Measurements from ENCODE around the gene ZBTB38.

ZBTB38 gene

DNA sequence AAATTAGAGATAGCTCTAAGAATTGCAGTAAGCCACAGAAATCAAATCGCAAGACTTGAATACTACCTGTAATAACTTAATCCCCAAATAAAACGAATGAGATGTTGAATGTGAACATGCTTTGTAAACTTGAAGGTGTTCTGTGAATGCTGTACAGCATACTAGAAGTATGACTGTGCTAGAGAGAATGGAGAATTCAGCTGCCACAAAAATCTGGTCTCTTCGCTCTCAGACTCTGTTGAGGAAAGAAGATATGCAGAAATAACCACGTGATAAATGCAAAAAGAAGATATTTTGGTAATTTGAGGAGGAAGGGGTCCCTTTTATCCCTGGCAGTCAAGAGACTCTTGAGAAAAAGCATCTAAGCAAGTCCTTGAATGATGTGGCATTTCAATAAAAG, 37.3 kb downstream of the ZBTB38 start:
- DNase-seq: no peak

DNA sequence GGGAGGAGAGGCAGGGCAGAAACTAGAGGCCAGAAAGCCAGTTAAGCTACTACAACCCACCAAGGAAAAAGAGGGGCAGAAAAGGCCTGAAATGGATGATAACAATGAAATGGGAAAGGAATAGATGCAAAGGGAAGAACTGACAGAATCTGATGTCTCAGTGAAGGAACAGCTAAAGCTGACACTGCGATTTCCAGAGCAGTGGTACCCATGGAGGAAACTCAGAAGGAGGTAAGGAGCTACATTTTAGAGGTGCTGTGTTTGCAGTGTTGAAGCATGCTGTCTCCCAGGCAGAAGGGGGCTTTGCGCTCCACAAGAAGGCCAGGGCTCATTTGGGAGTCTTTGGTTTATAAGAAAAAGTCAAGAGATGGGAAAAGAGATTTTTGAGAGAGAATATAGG, 38.0 kb downstream of the ZBTB38 start:
- no peak for DNase-seq

DNA sequence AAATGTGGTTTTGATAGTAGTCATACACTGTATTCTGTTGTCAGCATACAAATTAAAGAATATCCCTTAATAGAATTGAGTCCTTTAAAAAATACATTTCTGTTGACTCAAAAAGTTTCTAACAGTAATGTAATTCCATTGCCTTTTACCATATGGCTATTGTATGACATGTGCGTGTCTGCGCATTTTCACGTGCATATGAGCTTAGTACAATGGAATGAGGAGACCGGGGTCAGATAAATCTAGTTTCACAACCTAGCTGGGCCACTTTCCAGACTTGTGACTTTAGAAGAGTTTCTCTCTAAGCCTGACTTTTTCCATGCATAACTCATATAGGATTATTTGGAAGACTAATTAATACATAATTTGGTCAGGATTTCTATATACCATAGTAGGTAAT, 38.7 kb downstream of the ZBTB38 start:
- DNase-seq: no peak

DNA sequence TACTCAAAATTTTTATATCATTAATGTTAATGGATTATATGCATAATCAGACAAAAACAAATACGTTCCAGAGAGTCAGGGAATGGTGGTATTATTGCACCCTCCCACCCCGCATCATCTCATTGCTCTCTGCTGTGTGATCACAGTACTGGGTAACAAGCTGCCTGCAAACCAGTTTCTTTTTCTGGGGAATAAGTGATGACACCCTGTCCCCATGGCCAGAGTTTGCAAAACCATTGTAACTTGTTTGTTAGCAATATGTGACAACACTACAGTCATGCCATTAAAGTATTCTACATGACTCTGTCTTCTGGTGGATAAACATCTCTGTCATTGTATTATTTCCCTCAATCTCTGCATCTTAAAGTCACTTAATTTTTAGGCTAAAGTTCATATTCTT, 39.5 kb downstream of the ZBTB38 start:
- DNase-seq: no peak

DNA sequence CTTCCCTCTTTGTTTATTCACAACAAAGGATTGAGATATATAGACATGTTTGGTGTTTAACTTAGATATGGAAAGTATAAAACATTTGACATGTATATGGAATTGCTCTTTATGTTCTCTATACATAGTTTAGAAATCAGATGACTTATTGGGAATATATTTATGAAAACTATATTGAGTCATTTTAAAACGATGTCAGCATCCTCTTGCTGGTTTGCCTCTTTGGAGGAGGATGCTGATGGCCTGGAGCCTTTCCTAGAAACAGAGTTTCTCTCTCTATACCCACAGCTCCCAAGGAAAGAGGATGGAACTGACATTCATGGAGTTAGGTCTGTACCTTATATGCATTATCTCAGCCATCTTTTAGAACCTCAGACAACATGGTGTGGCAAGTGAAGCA, 40.3 kb downstream of the ZBTB38 start:
- DNase-seq: no peak

DNA sequence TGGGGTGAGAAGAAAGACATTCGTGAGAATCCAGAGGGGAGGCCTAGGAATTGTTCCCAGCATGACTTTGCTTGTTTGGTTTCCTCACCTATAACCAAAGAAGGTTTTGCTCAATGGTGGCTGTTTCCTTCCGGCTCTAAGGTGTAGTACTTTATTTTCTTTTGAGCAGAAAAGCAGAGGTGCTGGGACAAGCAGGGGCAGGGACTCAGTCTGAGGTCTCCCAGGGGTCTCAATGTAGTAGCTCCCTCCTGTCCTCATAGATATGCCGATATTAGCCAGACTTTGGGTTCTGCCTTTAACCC, 41.6 kb downstream of the ZBTB38 start:
- DNase-seq: no peak

DNA sequence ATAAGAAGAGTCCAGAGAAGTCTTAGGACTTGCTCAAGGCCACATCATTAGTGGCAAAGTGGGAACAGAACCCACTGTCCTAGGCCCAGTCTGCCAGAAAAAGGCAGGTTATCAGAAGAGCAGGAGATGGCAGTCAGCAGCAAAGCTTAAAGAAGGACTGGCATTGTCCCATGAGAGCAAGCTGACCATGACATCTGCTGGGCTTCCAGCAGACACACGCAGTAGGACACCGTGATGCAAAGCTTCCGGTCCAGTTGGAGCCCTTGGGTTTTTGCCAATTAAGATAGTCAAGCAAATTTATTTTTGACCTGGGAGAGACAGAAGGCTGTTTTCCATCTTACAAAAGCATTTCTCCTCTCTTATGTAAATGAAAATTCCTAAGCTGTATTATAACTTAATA, 42.1 kb downstream of the ZBTB38 start:
- no peak for DNase-seq

DNA sequence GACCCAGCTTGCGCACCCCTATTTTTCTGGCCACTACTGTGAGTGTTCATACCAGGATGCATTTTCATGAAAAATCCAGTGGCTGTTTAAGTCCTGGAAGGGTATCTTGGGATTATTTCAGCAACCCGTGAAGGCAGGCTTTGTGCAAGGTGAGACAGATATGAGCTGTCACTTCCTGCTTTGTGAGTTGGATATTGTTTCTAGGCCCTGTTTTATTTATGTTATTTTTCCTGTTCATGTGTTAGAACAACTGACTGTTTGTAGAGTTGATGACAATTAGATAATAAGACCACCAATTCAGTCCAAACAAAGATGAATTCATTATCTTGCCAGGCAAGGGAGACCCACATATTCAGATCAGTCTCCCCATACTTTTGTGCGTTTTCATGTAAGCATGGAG, 42.5 kb downstream of the ZBTB38 start:
- no peak for DNase-seq

DNA sequence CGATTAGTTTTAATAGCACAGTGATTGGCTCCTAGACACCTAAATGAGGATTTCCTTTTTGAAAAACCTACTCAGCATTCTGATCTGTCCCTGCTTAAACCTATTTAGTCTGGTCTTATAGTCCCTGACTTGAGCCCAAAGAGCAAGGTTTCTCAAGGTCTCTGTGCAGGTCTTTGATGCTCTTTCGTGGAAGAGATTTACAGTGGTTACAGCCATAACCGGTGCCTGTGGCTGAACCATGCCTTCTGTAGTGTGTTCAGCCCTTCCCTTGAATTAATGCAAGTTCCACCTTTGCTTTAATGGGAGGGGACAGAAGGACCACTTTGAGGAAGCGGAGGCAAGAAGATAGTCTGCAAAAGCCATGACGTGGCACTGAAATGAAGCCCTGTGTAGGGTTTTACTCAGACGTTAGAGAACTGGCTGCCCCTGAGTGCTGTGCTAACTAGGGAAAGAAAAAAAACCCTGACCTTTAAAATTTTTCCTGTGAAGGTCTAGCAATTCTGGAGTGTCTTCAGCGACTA, 43.0 kb downstream of the ZBTB38 start:
- DNase-seq: peak; percentile 63 to 79

DNA sequence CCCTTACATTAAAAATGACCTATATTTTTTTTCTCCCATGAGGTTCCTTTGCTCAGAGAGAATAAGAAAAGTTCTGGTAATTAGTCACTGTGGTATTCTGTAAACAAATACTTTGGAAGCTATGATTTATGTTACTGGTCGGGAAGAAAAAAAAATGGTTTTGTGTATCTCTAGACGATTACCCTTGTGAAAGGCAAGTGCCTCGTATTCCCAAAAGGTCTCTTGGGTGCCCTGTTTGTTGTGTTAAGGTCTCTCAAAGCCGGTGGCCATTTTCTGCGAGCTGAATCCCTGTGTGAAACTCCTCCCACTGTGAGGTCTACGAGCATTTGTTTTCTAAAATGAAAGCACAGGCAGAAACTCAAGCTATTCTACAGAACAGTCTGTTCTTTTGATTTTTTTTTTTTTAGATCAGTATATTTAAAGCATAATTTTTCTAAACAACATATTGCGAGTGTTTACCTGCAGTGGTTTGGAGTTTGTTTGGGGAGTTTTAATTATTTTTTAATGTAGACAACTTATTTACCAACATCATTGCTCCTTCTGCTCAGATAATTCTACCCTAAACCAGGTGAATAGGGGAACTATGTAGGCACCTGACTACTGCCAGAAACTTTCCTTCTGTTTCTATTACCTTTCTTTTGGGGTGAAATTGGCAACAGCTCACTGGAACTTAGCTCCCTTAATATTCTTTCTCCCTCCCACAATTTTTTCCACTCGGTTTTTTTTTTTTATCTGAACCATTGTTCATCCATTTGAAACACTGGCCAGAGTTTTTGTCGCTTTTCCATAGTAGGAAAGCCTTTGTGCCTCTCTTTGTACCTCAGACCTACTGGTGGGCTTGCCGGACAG, 44.0 kb downstream of the ZBTB38 start:
- peak; percentile 65 to 80 for DNase-seq

DNA sequence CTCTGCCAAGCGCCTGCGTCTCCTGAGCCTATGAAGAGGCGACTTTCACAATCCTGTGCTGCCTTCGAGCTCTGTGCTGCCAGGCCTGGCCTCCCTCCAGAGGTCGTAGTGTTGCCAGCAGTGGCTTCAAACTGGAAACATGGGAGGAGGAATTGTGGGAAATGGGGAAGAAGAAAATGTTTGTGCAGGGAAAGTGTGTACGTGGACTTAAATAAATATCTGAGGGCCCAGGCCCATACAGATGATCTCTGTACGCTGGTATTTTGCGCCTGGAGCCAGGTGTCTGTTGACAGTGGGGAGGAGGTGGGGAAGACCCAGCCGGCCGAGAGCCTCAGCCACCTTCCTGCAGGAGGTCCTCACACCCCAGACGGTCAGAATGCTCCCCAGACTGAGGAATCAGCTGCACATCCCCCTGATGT, 44.6 kb downstream of the ZBTB38 start:
- DNase-seq: no peak

DNA sequence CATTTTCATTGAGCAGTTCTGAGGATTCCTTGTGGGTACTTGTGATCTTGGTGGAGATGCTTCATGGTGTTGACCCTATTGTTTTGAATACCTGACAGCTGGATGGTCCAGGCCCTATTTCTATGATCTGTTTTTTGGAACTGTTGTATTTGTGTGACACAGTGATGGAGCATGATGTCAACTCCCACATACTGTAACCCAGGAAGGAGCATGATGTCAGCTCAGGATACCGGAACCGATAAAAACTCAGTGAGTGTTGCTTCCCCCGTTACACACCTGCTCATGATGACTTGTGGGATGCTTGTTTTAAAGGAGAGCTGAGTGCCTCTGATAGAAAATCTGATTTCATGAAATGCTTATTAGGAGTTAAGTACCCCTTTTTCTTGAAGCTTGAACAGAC, 45.1 kb downstream of the ZBTB38 start:
- DNase-seq: no peak

DNA sequence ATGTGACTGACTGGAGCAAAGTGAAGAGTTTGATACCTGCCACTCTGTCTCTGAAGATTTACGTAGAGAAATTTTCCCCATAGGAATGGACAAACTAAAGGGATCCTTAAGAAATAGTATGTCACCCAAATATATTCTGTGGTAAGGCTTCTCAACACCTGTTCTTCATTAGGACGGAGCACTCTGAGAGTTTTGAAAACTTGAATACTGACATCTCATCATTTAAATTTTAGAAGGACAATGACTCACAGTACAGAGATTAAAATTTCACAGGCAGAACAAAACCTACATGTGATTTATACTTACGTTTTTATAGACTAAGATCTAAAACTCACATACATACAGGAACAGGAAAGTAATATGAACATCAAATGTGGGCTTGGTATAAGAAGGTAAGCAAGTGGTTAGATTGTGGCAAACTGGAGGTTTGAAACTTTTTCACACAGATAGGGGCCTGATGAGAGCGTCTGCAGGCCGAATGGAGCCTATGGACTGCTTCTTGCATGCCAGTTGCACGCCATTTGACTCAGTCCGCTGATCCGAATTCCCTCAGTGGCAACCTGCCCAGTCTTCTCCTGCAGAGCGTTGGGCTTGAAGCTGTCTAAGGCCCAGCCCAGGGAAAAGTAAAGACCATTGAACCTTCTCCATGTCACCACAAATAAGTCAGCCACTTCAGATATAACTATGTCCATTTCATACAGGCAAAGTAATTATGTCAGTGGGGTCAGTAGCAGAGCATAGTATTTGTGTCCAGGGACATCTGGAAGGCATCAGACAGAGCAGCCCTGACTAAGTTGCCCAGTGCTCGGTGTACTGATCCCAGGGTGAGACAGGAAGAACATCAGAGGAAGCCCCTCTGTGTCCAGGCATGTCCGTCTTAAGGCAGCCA, 45.7 kb downstream of the ZBTB38 start:
- no peak for DNase-seq

DNA sequence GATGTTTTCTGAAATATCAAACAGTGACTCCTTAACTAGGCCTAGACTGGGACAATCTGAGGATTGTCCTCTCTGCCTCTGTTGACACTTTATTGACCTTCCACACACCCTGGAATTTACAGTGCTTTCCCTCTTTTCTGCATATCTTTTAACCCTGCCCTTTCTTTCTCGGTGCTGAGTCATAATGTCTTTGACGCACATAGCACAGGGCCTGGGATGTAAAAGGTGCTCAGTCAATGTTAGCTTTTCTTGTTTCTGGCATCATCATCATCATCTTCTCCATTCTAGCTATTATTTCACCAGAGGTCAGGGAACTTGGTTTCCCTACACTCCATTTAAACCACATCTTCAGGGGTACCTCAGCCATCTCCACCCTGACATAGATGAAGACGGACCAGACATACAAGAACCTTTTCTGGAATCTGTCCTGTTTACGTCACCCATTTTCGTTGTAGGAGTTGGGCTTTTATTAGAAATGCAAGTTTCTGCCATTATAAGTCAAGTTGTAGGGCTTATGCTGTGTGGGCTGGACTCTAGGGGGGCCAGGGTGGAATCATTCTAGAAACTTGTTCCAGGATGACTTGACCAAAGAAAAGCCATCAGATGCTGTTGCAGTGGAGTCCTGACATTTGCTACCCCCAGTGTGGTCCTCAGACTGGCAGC, 46.6 kb downstream of the ZBTB38 start:
- no peak for DNase-seq

DNA sequence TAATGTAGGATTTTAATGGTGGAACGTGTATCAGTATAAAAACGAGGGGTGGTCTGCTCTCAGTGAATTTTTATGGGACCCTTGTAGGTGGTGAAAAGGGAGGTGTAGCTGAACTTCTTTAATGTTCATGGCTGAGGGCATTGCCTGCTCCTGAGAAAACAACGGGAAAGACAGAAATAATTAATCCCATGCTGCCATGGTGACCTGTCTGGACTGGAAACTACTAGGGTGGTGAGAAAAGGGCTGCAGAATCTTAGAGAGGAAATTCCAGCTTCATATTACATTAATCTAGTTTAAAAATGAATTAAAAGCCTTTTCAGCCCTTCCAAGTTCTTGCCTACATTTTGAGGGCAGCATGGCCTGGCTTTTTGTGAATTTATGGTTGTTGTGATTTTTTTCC, 47.6 kb downstream of the ZBTB38 start:
- no peak for DNase-seq

Data from inflammatory macrophage (primary cell).